AG09309 (cell line): Measurements from ENCODE around the gene FERD3L.

ENCODE experiments used
- DNase-seq: peaks from one replicate; pipeline ENCODE4 v3.0.0-alpha.2; 2010; ENCODE audit warnings: low read depth
- H3K4me3 ChIP-seq: 2 replicates; pipeline ENCODE4 v1.5.1; 2011; ENCODE audit warnings: mild to moderate bottlenecking, low read depth, low read length, moderate library complexity; ENCODE audit not compliant: control insufficient read depth
- TF ChIP-seq, protein P1 (sequence below): IDR thresholded peaks from 2 replicates; pipeline ENCODE4 v1.5.1; 2011; ENCODE audit warnings: mild to moderate bottlenecking, low read depth, low read length, inconsistent platforms; ENCODE audit not compliant: insufficient read depth, control insufficient read depth; ENCODE audit errors: missing control alignments

FERD3L gene

DNA sequence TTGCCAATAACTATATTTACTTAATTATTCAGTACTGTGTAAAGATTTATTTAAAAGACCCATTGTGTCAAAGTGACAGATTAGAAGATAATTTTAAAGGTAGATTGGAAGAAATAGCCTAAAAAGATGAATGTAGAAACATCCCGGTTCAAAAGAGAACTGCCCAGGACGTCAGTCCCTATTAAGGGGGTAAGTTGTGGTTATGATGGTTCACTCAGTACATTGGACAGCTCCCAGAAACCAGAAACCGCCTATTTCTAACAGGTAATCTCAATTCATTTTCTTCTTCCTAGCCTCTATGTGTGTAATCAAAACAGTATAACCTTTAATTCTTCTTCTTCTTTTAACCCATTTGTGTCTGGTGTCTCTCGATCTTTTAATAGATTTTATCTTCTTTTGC, 1.5 kb upstream of the FERD3L start:
- no peak overlapping the region for H3K4me3 ChIP-seq
- no peak for DNase-seq
- TF ChIP-seq, protein P1, sequence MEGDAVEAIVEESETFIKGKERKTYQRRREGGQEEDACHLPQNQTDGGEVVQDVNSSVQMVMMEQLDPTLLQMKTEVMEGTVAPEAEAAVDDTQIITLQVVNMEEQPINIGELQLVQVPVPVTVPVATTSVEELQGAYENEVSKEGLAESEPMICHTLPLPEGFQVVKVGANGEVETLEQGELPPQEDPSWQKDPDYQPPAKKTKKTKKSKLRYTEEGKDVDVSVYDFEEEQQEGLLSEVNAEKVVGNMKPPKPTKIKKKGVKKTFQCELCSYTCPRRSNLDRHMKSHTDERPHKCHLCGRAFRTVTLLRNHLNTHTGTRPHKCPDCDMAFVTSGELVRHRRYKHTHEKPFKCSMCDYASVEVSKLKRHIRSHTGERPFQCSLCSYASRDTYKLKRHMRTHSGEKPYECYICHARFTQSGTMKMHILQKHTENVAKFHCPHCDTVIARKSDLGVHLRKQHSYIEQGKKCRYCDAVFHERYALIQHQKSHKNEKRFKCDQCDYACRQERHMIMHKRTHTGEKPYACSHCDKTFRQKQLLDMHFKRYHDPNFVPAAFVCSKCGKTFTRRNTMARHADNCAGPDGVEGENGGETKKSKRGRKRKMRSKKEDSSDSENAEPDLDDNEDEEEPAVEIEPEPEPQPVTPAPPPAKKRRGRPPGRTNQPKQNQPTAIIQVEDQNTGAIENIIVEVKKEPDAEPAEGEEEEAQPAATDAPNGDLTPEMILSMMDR, result no peak

DNA sequence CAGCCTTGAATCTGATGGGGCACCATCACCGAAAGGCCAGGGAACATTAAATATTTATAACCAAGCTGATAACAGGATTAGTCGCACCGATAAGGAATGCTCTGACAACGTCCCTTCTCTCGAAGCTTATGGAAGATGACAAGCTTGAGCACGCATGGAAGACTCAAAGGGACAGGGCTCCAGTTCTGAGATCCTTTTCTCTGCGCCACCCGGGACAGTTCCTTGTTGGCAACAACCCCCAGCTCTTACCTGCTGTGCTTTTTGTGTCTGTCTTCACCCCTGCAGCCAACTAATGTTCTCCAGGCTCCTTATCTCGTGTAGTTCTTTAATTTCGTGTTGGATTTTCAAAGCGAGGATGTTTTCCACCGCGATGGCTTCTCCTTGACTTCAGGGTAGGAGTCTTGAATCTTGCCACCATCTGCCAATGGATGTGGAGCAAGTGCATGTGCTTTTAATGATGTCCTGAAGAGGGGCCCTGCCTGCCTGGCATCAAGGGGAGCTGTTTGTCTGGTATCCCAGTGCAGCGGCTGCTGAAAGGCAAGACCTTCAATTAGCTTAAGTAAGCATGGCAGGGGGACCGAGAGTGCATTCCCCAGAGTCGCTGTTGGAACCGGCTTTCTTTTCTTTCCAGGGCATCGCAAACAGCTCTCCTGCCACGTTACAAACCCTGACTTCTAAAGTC, 354 bp upstream of the FERD3L start:
- no peak for DNase-seq
- TF ChIP-seq, protein P1, result no peak
- no peak overlapping the region for H3K4me3 ChIP-seq

DNA sequence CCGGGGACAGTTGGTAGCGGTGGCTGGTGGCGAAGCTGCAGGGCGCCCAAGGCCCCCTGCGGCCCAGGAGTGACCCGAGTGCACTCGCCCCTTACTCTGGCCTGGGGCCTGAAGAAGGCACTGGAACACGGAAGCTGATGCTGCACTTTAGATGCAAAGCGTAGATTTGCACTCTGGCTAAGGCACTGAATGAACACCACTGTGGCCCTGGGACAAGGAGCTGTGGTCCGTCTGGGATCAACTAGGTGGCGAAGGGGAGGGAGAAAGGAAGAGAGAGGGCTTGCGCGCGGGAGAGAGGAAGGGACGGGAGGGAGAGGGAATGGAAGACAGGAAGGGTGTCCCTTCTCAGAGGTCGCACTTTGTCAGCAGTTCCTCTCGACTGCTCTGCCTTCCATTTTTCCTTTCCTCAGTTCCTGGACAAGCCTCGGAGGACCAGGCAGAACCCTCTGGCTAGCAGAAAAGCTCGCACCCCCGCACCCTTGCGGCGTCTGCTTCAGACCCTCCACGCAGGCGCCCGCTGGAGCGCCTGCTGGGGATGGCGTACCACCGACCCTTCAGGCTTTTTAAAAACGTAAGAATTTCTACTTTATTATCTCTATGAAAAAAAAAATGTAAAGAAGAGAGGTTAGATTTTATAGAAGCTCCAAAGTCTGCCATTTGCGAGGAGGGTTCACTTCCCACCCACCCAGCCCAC, 1.2 kb downstream of the FERD3L start:
- no peak for DNase-seq
- peak overlapping the region; percentile 13 for H3K4me3 ChIP-seq
- TF ChIP-seq, protein P1, result no peak

DNA sequence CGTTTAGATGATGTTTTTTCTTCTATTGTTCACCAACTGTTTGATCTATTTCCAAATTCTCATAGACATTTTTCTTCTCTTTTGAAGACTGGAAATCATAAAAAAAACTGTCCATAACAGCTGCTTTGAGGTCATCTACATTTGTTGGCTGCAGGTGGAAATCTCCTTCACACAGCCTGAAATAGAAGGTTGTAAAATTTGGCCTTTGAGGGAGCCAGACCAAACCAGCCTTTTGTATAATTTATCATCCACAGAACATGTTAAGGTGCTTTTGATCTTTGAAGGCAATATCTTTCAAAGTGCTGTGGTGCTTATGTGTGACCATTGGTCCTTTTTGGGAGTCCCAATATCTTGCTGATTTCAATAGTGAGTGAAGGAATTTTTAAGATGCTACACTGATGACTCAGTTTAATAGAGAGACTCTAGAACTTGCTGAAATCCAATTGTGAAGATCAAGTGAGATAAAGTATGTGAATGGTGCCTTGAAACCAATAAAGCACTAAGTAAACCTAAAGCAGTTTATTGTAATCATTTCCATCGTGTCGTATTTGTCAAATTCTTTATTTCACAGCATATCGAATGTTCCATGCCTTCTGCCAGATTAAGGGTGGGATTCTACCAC, 5.4 kb downstream of the FERD3L start:
- no peak overlapping the region for H3K4me3 ChIP-seq
- TF ChIP-seq, protein P1, result no peak
- DNase-seq, result no peak

DNA sequence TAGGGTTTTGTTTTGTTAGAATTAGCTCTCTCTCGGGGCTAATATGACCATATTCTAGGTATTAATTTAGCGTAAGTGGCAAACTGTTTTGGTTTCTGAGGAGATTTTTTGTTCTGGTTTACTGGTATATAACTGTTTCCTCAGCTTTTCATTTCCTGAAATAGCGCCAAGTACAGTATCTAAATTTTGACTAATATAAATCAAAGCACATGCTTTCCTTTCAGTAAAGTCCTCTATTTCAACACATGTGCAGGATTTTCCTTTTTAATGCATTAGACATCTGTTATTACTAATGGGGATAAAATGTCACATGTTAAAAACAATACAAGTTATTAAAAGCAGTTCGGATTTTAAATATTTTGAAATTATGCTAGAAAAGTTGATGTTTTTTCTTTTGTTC, 11.3 kb downstream of the FERD3L start:
- TF ChIP-seq, protein P1, result no peak
- DNase-seq, result no peak
- no peak overlapping the region for H3K4me3 ChIP-seq

DNA sequence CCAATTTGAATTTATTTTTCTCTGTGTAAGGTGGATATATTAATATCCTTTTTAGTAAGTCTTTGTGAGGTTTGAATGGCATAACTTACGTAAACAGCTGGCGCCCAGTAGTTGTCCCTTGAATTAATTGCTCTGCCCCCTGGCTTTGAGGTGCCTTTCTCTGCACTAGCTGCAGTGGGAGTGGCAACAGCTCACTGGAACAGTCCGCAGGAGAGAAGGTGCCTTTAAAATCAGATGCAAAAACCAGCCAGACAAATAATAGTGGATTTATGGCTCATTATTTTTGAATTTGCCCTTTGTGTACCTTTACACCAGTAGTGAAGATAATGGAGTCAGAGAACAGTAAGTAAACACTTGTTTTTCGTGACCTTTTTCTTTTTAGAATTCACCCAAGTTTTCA, 11.8 kb downstream of the FERD3L start:
- H3K4me3 ChIP-seq, result no peak overlapping the region
- TF ChIP-seq, protein P1, result no peak
- no peak for DNase-seq
